Jurkat, Clone E6-1 (cell line): ENCODE measurements around the gene DLGAP1.
"Not testable (repeated sequence)": the region's sequence is repeated elsewhere in the genome, so short reads cannot be mapped to it uniquely, and the experiment has no call there.

Experiments used
- DNase-seq: peaks from one replicate; pipeline ENCODE4 v3.0.0-alpha.2; 2011; ENCODE audit warnings: low read depth, low spot score
- H3K4me3 ChIP-seq: 2 replicates; pipeline ENCODE4 v1.5.1; 2011; ENCODE audit warnings: mild to moderate bottlenecking, low read length, control low read depth, moderate library complexity

Gene DLGAP1

GRCh38 chr18:3653263-3653850 lies 801.8 kb downstream of the DLGAP1 start:
- DNase-seq, result no peak
- H3K4me3 ChIP-seq, result no peak overlapping the region

- DNase-seq, result no peak
- no peak overlapping the region for H3K4me3 ChIP-seq
Observed at GRCh38 chr18:3652380-3653262, 802.5 kb downstream of the DLGAP1 start.

DNA sequence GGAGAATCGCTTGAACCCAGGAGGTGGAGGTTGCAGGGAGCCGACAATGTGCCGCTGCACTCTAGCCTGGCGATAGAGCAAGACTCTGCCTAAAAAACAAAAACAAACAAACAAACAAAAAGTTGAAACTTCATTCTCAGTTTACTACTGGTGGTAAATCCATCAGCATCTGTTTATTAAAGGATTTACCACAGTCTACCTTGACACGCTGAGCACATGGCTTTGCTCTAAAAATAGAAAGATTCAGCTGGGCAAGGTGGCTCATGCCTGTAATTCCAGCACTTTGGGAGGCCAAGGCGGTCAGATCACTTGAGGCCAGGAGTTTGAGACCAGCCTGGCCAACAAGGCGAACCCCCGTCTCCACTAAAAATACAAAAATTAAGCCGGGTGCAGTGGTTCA lies 803.8 kb downstream of the DLGAP1 start:
- DNase-seq, result no peak

GRCh38 chr18:3650521-3651042 lies 804.5 kb downstream of the DLGAP1 start:
- not testable (repeated sequence) for DNase-seq, H3K4me3 ChIP-seq

More for the DNA sequence above, 803.8 kb downstream of the DLGAP1 start:
- H3K4me3 ChIP-seq, result no peak overlapping the region

DNA sequence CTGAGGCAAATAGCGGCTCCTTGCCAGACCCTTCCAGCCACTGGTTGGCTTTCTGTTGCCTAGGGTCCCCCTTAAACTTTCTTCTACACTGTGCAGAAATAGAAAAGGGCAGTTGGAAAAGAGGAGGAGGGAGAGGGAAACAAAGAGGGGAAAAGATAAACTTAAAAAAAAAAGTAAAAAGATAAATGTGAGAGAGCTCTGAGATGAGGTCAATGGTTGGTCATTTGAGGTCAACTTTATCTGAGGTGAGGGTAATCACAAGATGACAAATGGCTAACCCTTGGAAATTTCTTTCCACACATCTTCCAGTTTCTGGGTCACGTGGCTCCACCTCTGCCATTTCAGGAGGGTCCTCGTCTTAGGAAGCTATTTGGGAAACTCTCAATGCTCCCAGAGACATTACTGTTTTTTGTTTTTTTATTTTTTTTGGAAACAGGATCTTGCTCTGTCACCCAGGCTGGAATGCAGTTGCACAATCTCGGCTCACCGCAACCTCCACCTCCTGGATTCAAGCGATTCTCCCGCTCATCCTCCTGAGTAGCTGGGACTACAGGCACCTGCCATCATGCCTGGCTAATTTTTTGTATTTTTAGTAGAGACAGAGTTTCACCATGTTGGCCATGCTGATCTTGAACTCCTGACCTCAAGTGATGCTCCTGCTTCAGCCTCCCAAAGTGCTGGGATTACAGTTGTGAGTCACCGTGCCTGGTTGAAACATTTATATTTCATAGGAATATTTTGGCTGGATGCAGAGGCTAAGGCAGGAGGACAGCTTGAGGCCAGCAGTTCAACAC lies 805.3 kb downstream of the DLGAP1 start:
- DNase-seq, result no peak
- H3K4me3 ChIP-seq, result no peak overlapping the region

GRCh38 chr18:3649135-3649632 lies 805.9 kb downstream of the DLGAP1 start:
- H3K4me3 ChIP-seq, result no peak overlapping the region
- DNase-seq, result no peak

DNA sequence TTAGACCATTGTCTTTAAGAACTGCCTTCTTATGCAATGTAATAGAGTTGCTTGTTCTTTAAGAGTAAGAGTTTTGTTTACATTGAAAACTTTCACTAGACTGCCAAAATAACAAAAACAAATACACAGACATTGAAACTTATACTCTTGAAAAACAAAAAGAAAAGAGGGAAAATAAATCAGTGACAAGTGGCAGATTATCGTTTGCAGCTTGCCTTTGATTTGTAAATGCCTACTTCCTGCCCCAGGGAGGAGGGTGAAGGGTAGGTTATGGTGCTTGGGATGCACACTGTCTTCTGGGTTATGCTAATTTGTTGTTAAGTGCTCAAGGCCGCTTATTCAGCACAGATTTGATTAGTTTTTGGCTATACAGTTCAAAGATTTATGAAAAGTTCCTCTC lies 806.5 kb downstream of the DLGAP1 start:
- no peak overlapping the region for H3K4me3 ChIP-seq
- no peak for DNase-seq

DNA sequence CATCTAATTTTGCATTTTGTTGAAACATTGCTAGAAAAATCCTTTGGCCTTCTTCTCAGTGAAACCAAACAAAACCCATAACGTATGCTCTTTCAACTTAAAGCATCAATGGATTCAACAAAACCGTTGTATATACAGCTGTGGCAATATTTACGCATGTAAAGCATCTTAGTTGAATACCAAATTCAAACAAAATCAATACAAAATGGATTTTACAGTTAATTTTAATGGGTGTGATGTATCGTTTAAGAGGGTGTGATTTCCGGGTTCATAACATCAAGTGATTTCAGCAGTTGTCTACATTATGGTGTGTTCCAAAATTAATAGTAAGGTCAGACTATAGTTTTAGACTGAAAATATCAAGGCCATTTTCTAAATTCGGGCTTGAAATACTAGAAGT lies 806.9 kb downstream of the DLGAP1 start:
- DNase-seq, result no peak
- no peak overlapping the region for H3K4me3 ChIP-seq

DNA sequence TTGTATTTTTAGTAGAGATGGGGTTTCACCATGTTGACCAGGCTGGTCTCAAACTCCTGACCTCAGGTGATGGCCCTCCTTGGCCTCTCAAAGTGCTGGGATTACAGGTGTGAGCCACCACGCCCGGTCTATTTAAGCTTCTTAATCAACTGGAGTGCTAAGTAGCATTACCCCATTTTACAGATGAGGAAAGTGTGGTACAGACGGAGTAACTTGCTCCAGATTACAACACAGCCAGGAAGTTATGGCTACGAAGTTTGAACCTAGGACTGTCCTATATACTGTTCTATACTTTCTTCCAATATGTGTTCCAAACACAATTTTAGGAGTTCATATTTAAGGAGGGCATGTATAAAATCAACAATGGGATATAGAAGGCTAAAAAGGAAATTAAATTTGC lies 807.5 kb downstream of the DLGAP1 start:
- H3K4me3 ChIP-seq, result no peak overlapping the region
- DNase-seq, result no peak

- no peak for DNase-seq
- H3K4me3 ChIP-seq, result no peak overlapping the region
Observed at GRCh38 chr18:3645384-3646156, 809.5 kb downstream of the DLGAP1 start.

DNA sequence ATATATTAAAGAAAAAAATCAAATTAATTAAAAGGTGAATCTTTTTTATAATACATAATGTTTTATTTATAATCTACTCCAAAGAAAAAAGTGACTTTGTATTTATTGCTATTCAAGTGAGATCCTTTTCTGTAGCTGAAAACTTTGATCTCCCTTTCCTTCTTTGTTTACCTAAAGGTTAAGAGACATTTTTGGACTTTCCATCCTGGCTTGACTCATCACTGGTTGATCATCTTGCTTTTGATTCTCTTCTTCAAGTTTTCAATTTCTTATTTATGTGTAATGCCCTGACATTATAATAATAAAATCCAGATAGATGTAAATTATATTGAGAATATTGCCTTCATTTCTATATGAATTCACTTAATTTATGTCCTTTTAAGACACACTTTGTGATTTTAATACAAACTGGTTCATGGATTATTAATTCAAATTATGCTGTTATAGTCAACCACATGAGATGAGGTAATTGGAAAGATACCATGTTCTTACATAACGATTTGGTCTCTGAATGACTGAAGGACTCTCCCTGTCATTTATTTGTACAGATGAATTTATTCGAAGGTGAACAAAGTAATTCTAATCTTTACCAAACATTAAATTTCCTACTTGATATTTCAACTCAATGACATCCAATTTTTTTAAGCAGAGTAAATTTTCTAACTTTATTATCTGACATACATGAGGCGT lies 820.7 kb downstream of the DLGAP1 start:
- no peak overlapping the region for H3K4me3 ChIP-seq
- no peak for DNase-seq

DNA sequence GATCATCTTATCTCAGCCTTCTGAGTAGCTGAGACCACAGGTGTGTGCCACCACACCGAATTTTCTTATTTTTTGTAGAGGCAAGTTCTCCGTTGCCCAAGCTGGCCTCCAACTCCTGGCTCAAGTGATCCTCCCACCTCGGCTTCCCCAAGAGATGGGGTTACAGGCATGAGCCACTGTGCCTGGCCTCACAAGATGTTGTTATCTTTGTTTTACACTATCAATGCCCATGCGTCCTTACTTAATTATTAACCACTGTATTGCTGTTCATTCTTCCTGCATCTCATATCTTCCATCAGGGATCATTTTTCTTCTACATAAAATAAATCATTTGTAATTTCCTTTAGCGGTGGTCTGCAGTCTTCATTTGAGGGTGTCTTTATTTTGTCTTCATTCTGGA lies 823.2 kb downstream of the DLGAP1 start:
- no peak for DNase-seq
- H3K4me3 ChIP-seq, result no peak overlapping the region

GRCh38 chr18:3626929-3627458 lies 828.1 kb downstream of the DLGAP1 start:
- no peak overlapping the region for H3K4me3 ChIP-seq
- DNase-seq, result no peak

DNA sequence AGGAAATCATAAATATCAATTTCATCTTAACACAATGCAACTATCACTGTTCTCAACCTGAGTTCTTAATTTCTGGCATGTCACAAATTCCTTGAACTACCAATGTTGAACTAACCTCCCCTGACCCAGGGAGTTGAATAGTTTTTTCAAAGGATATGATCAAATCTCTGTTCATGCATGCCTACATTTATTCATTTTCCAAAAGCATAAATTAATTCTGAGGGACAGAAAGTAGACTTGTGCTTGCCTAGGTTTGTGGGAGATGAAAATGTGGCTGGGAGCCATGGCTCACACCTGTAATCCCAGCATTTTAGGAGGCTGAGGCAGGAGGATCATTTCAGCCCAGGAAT lies 829.4 kb downstream of the DLGAP1 start:
- no peak overlapping the region for H3K4me3 ChIP-seq

GRCh38 chr18:3624935-3625741 lies 830.0 kb downstream of the DLGAP1 start:
- H3K4me3 ChIP-seq, result no peak overlapping the region
- DNase-seq, result no peak

More for the DNA sequence above, 829.4 kb downstream of the DLGAP1 start:
- DNase-seq, result no peak

DNA sequence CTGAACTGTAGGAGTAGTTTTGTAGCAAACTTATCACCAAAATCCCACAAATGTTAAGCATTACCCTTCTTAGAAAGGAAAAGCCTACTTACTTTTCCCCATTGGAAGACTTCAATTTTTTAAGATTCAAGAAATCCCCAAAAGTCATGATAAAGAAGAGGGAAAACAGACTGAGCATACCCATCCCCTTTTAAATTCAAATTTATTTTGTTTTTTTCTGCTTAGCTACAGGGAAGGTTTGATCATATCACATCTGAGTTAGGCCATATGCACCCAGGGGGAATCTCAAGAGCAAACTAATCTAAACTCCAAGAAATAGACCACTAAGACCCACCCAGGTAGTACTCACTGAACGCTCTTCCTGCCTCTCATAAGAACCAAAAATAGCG lies 830.6 kb downstream of the DLGAP1 start:
- no peak overlapping the region for H3K4me3 ChIP-seq
- DNase-seq, result no peak

- DNase-seq, result no peak
- H3K4me3 ChIP-seq, result no peak overlapping the region
Observed at GRCh38 chr18:3623769-3624545, 831.1 kb downstream of the DLGAP1 start.
